Measurements from ENCODE around the gene C20orf141.
A peak's percentile ranks its signal among the peaks of the same experiment; 100 is the strongest.
"Not testable (repeated sequence)": the region's sequence is repeated elsewhere in the genome, so short reads cannot be mapped to it uniquely, and the experiment has no call there.

Gene C20orf141

GRCh38 chr20:2817891-2818595, 3.3 kb downstream of the C20orf141 start:
- FAIRE-seq: no peak
- DNase-seq (ENCODE audit: insufficient read length, low spot score): no peak

- DNase-seq (ENCODE audit: insufficient read length, low spot score) (no peak), FAIRE-seq (no peak)
Measured at GRCh38 chr20:2820084-2820895, 5.5 kb downstream of the C20orf141 start.

GRCh38 chr20:2820896-2821869, 6.4 kb downstream of the C20orf141 start:
- DNase-seq (ENCODE audit: insufficient read length, low spot score): no peak
- no peak for FAIRE-seq

- DNase-seq (ENCODE audit: insufficient read length, low spot score) (no peak), FAIRE-seq (peak; percentile 31)
Measured at GRCh38 chr20:2822073-2822472, 7.3 kb downstream of the C20orf141 start.

GRCh38 chr20:2825761-2826160, 11.0 kb downstream of the C20orf141 start:
- FAIRE-seq: peak; percentile 40
- DNase-seq (ENCODE audit: insufficient read length, low spot score): no peak

- no peak for DNase-seq (ENCODE audit: insufficient read length, low spot score)
- peak; percentile 65 for FAIRE-seq
Measured at GRCh38 chr20:2826655-2827054, 11.9 kb downstream of the C20orf141 start.

- FAIRE-seq (no peak), DNase-seq (ENCODE audit: insufficient read length, low spot score) (no peak)
Measured at GRCh38 chr20:2829376-2829775, 14.6 kb downstream of the C20orf141 start.

- not testable (repeated sequence) for DNase-seq (ENCODE audit: insufficient read length, low spot score); FAIRE-seq
Measured at GRCh38 chr20:2831206-2831605, 16.4 kb downstream of the C20orf141 start.

- FAIRE-seq (no peak), DNase-seq (ENCODE audit: insufficient read length, low spot score) (no peak)
Measured at GRCh38 chr20:2833761-2834160, 19.0 kb downstream of the C20orf141 start.

GRCh38 chr20:2834401-2835110, 19.8 kb downstream of the C20orf141 start:
- DNase-seq (ENCODE audit: insufficient read length, low spot score) (no peak), FAIRE-seq (no peak)

GRCh38 chr20:2835331-2835796, 20.6 kb downstream of the C20orf141 start:
- no peak for FAIRE-seq
- DNase-seq (ENCODE audit: insufficient read length, low spot score): no peak

GRCh38 chr20:2836035-2836434, 21.2 kb downstream of the C20orf141 start:
- DNase-seq (ENCODE audit: insufficient read length, low spot score) (no peak), FAIRE-seq (no peak)

GRCh38 chr20:2837221-2837960, 22.6 kb downstream of the C20orf141 start:
- DNase-seq (ENCODE audit: insufficient read length, low spot score) (no peak), FAIRE-seq (no peak)

GRCh38 chr20:2838170-2838797, 23.5 kb downstream of the C20orf141 start:
- DNase-seq (ENCODE audit: insufficient read length, low spot score): no peak
- no peak for FAIRE-seq

GRCh38 chr20:2838847-2839671, 24.3 kb downstream of the C20orf141 start:
- DNase-seq (ENCODE audit: insufficient read length, low spot score): no peak
- peak; percentile 31 for FAIRE-seq

GRCh38 chr20:2839732-2840137, 24.9 kb downstream of the C20orf141 start:
- DNase-seq (ENCODE audit: insufficient read length, low spot score): no peak
- no peak for FAIRE-seq

GRCh38 chr20:2840138-2840966, 25.6 kb downstream of the C20orf141 start, which contains the start of the genes PCED1A and VPS16:
TSS of gene PCED1A (minus strand) at chr20:2840655. CDS start at chr20:2839912, 743 bp downstream.
TSS of gene VPS16 (plus strand) at chr20:2840745. CDS start at chr20:2840775, 30 bp downstream.
- DNase-seq (ENCODE audit: insufficient read length, low spot score): peak; percentile 99
- peak; percentile 92 for FAIRE-seq
